SIG-M5 treated with dmso at 0.1 percent for 504 hours (cell line): ENCODE measurements around the gene SIPA1.

Experiments
- DNase-seq: peaks from one replicate; lab custom pipeline; 2025; ENCODE audit not compliant: unreplicated experiment; lab: John Stamatoyannopoulos, UW

Gene SIPA1

DNA sequence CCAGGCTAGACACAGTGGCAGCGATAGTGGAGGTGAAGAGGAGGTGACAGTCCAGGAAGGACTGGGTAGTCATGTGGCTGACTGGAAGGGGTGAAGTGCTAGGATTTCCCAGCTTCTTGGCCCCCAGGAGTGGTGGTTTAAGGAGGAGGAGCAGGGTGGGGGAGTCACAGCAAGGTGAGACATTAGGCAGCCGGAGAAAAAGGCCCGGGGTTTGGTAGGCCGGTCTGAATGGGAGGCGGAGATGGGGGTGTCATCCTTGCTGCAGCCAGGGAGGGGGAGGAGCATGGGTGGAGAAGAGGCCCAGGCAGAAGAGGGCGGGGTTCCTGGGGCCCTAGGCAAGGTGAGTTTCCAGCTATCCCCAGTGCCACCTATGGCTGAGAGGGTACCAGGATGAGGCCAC lies 6.1 kb downstream of the SIPA1 start:
- DNase-seq = no peak

DNA sequence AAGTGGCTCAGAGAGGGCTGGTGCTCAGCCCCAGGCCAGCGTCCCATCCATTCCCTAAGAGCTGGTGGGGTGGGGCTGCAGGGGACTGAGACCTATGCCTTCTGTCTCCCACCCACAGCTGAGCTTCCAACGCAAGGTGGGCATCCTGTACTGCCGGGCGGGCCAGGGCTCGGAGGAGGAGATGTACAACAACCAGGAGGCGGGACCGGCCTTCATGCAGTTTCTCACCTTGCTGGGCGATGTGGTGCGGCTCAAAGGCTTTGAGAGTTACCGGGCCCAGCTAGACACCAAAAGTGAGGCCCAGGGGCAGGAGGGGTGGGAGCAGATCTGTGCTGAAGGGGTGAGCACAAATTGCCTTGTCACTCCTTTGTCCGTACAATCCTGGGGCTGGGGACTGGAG lies 6.9 kb downstream of the SIPA1 start:
- DNase-seq = no peak

DNA sequence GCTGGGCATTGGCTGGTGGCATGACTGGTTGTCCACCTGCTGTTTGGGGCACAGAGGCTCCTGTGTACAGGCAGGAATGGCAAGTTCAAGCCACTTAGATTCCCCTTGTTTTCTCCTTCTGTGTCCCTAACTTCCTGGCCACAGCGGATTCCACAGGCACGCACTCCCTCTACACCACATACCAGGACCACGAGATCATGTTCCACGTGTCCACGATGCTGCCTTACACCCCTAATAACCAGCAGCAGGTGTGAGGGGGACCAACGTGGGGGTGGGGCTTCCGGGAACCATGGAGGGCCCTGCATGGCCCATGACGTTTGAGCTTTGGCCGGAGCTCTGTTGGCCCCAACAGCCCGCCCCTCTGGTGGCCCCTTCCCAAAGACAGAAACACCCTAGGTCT lies 7.8 kb downstream of the SIPA1 start:
- DNase-seq = no peak

DNA sequence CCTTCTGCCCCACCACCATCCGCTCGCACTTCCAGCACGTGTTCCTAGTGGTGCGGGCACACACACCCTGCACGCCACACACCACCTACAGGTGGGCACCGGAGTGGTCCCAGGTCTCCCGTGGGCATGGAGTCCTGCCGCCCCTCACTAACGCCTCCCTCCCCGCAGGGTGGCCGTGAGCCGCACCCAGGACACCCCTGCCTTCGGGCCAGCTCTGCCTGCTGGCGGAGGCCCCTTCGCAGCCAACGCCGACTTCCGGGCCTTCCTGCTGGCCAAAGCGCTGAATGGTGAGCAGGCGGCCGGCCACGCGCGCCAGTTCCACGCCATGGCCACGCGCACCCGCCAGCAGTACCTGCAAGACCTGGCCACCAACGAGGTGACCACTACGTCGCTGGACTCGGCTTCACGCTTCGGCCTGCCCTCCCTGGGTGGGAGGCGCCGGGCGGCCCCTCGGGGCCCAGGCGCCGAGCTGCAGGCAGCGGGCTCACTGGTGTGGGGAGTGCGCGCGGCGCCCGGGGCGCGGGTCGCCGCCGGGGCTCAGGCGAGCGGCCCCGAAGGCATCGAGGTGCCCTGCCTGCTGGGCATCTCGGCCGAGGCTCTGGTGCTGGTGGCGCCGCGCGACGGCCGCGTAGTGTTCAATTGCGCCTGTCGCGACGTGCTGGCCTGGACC lies 8.5 kb downstream of the SIPA1 start:
- DNase-seq = no peak

DNA sequence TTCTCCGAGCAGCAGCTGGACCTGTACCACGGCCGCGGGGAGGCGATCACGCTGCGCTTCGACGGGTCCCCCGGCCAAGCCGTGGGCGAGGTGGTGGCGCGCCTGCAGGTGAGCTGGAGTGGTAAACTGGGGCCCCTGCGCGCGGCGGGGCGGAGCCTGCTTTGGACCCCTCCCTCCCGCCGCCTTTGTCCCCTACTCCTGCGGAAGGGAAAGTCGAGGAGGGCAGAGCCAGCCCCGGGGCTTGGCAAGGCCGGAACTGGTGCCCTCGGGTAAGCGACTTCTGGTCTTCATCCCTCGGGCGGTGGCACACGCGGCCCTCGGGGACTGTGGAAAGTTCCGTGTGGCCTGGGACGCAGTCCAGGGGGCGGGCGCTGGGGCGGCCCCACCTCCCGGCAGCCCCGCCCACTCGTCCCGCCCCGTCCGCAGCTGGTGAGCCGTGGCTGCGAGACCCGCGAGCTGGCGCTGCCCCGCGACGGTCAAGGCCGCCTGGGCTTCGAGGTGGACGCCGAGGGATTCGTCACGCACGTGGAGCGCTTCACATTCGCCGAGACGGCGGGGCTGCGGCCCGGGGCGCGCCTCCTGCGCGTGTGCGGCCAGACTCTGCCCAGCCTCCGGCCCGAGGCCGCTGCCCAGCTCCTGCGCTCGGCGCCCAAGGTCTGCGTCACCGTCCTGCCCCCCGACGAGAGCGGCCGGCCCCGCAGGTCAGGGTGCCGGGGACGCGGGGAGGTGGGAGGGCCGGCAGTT lies 9.2 kb downstream of the SIPA1 start:
- no peak for DNase-seq

DNA sequence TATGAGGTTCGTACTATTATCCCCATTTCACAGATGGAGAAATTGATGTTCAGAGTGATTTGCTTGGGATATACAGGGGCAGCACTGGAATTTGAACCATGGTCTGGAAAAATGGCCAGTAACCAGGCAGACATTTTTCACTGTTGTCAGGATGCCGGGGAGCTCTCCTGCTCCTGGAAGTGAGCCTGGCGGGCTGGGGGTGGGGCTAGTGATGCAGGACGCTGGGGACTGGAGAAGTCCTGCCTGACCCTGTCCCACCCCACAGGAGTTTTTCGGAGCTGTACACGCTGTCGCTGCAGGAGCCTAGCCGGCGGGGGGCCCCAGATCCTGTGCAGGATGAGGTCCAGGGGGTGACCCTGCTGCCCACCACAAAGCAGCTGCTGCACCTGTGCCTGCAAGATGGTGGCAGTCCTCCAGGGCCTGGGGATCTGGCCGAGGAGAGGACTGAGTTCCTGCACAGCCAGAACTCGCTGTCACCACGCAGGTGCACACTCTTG lies 11.1 kb downstream of the SIPA1 start:
- no peak for DNase-seq

DNA sequence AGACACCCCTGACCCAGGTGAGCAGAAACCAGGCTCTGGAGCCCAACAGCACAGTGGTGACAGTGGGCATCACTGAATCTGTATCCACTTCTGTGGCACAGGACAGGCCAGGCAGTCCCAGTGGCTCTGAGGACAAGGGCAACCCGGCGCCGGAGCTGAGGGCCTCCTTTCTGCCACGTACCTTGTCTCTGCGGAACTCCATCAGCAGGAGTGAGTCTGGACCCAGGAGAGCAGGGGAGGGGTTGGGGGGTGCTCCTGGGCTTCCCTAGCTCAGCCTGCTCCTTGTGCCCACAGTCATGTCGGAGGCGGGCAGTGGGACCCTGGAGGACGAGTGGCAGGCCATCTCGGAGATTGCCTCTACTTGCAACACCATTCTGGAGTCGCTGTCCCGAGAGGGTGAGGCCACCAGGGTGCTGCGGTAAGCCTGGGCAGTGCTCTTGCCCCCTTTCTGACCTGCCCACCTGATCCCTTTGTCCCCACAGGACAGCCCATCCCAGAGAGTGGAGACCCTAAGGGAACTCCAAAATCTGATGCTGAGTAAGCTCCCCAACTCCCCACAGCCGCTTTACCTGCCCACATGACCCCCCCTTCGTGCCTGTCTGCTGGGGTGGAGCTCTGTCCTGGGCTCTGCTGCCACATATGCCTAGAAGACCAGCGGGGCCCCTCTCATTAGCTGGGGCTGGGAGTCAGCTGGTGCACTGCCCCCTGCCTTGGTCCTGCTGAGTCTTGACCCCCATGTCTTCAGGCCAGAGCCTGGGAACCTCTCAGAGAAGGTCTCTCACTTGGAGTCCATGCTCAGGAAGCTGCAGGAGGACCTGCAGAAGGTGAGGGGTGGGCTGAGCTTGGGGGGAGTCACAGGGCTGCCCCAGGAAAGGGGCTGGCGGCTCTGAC lies 12.0 kb downstream of the SIPA1 start:
- no peak for DNase-seq

DNA sequence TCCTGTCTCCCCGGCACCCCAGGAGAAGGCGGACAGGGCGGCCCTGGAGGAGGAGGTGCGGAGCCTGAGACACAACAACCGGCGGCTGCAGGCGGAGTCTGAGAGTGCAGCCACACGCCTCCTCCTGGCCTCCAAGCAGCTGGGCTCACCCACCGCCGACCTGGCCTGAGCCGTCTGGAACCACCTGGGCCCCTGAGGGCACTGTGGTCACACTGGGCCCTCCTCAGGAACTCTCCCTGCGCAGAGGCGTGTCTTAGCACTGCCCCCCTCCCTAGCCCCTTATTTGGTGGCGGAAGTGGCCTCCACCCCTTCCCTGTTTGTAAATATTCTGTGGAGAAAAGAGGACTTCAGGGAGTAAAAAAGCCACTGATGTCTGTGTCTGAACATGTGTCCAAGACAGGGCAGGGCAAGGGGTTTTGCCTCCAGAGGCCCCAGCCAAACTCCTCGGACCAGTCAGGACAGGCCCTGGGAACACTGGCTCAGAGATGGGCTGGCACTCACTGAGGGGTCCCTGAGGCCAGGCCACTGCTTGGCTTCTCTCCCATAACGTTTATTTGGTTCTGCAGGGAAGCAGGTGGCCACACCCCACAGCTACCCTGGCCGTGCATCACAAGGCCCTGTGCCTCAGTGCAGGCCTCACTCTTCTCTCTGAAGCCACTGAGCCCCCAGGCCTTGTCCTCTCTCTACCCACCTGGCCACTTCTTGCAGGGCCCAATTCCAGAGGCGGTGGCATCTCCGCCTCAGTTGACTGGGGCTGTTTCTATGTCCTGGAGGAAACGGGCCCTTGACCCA lies 12.8 kb downstream of the SIPA1 start:
- no peak for DNase-seq

DNA sequence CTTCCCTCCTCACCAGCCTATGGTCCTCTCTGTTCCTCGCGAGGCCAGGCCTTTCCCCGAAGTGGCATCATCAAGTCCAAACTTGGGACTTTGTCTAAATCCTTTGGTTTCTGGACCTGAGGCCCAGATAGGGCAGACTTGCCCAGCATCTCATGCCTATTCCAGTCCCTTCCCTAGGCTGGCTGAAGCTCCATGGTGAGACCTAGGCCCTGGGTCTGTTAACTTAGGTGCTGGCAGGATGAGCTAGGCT lies 13.4 kb downstream of the SIPA1 start:
- no peak for DNase-seq

DNA sequence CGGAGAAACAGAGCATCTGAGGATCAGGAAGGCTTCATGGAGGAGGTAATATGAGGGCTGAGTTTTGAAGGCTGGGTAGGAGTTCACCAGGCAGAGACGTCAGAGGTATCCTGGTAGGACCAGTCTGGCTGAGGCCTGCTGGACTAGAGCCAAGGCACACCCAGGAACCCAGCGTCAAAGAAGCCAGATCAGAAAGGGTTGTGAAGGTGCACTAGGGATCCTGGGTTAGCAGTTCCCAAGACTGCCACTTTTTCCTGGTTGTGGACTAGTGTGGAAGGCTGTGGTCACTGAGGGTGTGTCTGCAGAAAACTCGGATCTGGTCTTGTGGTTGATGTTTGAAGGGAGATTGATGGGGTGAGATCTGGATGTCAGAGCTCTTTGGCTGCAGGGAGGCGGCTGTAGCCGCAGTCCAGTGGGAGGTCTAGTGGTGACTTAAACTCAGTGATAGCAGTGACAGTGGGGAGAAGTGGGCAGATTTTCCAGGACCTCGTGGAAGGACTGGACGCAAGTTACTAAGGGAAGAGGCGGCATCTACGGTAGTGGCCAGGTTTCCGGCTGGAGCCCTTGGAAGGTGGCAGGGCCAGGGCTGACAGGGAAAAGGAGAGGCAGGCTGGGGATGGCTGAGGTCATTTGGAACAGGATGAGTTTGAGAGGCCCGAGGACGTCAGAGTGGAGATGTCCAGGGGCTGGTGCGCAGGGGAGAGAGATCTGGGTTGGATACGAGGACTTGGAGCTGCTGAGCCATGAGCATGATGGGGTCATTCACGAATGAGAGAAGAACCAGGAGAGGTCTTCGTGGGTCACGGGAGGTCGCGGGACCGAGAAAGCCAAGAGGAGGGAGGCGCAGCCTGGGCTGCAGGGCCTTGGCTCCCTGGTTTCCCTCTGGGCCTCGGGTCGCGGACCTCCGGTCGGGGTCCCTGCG lies 13.9 kb downstream of the SIPA1 start:
- peak; percentile 14 for DNase-seq

DNA sequence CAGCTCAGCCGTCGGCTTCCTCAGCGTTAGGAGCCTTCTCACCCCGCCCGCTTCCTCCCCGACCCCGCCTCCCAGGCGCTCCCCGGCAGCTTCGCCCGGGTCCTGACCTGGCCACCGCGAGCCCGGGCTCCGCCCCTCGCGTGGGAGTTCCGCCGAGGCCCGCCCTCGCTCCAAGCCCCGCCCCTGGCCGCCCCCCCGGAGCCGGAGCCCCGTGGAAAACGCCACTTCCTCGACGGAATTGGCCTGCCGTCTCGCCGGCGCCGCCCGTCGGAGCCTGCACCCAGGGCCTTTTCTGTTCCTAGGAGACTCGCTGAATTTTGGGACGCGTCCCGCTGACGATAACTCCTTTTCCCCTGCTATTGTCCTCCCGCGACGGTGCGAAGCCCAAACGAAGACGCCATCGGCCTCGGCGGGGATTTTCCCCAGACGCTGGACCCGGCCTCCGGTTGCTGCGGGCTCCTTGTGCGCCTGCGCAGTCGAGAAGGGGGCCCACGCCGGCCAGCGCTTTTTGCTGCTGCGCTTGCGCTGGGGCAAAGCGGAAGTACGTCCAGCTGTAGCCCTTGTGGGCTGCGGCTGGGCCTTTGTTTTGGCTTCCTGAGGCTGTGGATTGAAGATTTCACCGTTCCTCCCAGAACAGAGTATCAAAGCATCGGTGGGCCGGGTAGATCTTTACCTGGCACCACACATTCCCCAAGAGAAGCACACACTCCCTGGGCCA lies 14.8 kb downstream of the SIPA1 start:
- peak; percentile 85 for DNase-seq

DNA sequence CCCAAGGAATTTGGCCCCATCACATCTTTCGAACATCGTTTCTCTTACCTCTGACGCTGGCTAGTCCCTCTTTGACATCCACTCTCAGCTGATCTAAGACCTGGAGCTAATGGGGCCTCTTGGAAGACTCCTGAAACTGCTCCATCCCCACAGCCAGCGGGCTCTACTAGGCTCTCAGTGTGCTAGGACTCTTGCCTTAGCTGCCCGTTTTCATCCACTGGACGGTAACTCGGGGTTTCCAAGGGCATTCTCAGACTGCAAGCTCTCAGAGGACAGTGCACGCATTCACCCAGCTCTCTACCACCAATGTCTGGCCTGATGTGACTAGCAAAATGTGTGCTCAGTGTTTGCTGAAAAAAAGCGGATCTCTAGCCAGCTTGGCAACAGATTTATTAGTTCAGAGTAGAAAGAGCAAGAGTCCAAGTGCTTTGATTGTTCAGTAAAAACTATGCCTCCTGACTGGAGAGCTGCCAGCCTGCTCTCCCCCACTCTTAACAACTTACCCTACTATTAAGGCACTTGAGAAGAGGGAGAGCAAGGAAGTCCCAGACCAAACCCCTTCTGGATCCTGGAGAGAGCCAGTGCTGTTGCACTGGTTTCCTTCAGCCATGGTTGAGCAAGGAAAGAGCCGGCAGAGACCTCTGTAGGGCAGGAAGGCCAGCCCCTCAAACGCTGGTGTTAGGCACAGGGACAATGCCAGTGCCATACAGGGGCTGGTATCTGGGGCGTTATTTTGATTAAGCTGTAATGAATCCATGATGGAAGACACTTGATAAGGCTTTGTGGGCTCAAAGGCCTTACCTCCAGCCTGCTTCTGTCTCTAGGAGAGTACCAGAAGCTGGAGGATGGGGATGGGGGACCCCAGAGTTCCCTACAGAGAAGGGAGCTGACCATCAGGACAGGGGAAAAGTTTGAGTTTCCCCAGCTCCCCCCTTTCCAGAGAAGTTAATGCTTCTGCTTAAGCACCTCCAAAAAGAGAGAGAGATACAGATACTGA lies 15.6 kb downstream of the SIPA1 start:
- DNase-seq = no peak

DNA sequence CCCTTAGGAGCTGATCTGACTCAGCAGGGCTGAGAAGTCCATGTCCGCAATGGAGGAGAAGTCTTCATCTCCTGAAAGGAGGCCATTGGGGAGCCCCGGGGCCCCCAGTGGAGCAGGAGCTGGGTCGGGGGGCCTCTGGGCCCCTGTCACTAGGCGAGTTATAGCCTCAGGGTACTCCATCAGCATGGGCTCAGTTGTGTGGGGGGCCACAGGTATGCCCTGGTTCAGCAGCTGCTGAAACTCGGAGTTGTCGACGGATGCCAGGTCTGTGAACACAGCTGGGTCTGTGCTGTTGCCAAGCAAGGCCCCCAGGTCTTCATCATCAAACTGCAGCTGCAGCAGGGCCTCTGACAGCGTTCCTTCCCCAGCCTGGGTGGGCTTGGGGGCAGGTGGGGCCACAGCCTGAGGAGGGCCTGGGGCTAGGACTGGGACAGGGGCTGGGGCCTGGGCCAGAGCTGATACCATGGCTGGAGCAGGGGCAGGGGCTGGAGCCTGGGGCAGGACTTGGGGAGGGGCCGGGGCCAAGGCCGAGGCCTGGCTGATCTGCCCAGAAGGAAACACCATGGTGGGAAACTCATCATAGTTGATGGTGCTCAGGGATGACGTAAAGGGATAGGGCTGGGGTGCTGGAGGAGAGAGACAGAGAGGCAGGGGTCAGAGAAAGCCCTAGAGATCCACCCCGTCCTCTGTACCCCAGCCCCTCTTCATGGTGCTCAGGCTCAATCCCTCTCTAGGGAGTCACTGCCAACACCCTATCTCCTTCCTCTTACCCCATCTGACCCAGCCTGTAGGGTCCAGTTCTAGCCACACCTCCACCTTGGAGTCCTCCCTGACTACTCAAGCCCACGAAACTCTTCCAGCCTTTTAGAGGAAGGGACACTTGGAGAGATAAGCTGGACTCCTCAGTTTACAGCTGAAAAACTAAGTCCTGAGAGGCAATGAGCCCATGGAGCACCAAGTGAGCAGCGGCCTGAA lies 16.8 kb downstream of the SIPA1 start:
- no peak for DNase-seq

DNA sequence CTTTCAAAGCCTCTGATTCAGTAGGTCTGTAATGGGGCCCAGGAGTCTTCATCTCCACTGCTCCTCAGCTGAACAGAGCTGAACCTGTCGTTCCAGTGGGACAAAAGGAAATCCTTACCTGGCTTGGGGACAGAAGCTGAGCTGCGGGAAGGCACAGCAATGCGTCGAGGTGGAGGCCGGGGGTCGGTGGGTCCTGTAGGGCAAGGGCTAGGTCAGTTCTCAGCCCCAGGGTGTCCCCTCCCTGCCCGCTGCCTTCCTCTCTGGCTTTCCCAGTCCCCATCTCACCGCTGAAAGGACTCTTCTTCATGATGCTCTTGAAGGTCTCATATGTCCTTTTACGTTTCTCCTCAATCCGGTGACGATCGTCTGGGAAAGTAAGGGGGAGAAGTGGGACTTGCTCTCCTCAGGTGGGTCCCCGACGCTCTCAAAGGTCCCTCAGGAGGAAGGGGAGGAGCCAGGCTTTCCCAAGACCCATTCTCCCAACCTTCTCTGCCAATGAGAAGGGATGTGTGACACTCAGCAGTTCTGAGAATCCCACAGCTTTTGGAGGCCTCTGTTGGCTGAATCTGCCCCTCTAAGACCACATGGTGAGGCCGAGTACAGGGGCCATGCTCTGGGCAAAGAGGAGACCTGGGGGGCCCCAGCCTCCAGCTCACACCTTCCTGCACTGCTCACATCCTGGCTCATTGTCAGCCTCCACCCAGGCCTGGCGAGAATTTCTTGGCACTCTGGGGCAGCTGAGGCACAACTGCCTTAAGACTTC lies 17.9 kb downstream of the SIPA1 start:
- DNase-seq = no peak

DNA sequence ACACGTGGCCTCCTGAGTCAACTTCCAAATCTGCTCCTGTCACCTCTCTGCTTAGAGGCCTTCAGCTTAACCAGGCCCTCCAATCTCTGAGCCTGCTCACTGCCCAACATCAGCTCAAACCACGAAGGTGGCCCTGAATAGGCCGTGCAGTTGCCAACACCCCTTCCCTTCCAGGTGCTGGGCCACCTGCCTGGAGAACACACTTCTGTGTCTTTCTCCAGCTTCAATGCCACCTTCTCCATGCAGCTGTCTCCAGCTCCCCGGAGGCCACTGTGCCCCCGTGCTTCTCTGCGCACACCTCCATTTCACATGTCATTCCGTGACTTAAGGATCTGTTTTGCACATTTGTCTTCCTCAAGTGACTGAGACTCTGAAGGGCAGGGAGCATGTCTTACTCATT lies 19.5 kb downstream of the SIPA1 start:
- DNase-seq = no peak
